Fibroblast of lung (primary cell): ENCODE measurements around the gene LIMCH1. TPM values are rescaled to one million over a fixed set of nuclear protein-coding genes. Genes with fewer than 3 reads are reported as not detected.

Source experiments
- DNase-seq, 2 donors: peaks; one replicate each; pipeline versions ENCODE4 v3.0.0 to v3.0.0-alpha.2; 2010; ENCODE audit warnings: low read depth in 2 of 2
- H2AFZ ChIP-seq: 2 replicates; pipeline ENCODE4 v1.5.1; 2012; ENCODE audit warnings: low read length, control low read depth, inconsistent platforms
- H3K27ac ChIP-seq: 2 replicates; pipeline ENCODE4 v1.5.1; 2011; ENCODE audit warnings: low read length, control low read depth; ENCODE audit not compliant: insufficient read depth
- H3K27me3 ChIP-seq: 2 replicates; pipeline ENCODE4 v1.5.1; 2011; ENCODE audit warnings: mild to moderate bottlenecking, low read length; ENCODE audit not compliant: control insufficient read depth, insufficient read depth
- H3K36me3 ChIP-seq: 2 replicates; pipeline ENCODE4 v1.5.1; 2011; ENCODE audit warnings: low read length; ENCODE audit not compliant: control insufficient read depth, insufficient read depth
- H3K4me1 ChIP-seq: 2 replicates; pipeline ENCODE4 v1.5.1; 2011; ENCODE audit warnings: low read length; ENCODE audit not compliant: control insufficient read depth, insufficient read depth; ENCODE audit errors: extremely low read depth
- H3K4me2 ChIP-seq: 2 replicates; pipeline ENCODE4 v1.5.1; 2011; ENCODE audit warnings: low read length, control low read depth; ENCODE audit not compliant: insufficient read depth; ENCODE audit errors: extremely low read depth
- H3K4me3 ChIP-seq, 4 experiments: fragments of 200-600 bp in 1 of 4; sonication (generic) in 1 of 4; replicated peaks in 1 of 4; 2 replicates each; pipeline ENCODE4 v1.5.1; 2011 to 2016; ENCODE audit warnings: low read length in 4 of 4, low read depth in 3 of 4, mild to moderate bottlenecking in 3 of 4, control low read depth in 2 of 4, inconsistent platforms in 1 of 4, mixed read lengths in 1 of 4; ENCODE audit not compliant: insufficient read depth in 1 of 4; ENCODE audit errors: control extremely low read depth in 1 of 4
- H3K79me2 ChIP-seq: 2 replicates; pipeline ENCODE4 v1.5.1; 2012; ENCODE audit warnings: mild to moderate bottlenecking, low read length, inconsistent platforms; ENCODE audit not compliant: control insufficient read depth, insufficient read depth
- H3K9ac ChIP-seq: 2 replicates; pipeline ENCODE4 v1.5.1; 2011; ENCODE audit warnings: mild to moderate bottlenecking, low read length, control low read depth; ENCODE audit not compliant: insufficient read depth
- H3K9me3 ChIP-seq: 2 replicates; pipeline ENCODE4 v1.5.1; 2012; ENCODE audit warnings: low read depth, low read length; ENCODE audit not compliant: control insufficient read depth, insufficient read depth
- H4K20me1 ChIP-seq: 2 replicates; pipeline ENCODE4 v1.5.1; 2011; ENCODE audit warnings: low read length; ENCODE audit not compliant: control insufficient read depth, insufficient read depth; ENCODE audit errors: extremely low read depth
- EZH2 ChIP-seq: IDR thresholded peaks from 2 replicates; pipeline ENCODE4 v1.5.1; 2012; ENCODE audit warnings: low read length, control low read depth, mild to moderate bottlenecking; ENCODE audit errors: missing control alignments
- polyA plus RNA-seq, 2 donors: library from polyadenylated mRNA; depleted of rRNA in 1 of 2; stranded (reverse) in 1 of 2; unstranded in 1 of 2; fragments of >200 nt; gene quantifications; 2 replicates each; pipeline ENCODE4 v1.2.1, GENCODE V29; 2011 to 2012; ENCODE audit warnings: missing spikeins in 1 of 2
- total RNA-seq: library from RNA; depleted of rRNA; stranded (reverse); fragments of >200 nt; gene quantifications from 2 replicates; pipeline ENCODE4 v1.2.1, GENCODE V29; 2014
- TF ChIP-seq, protein P1 (sequence below), 2 donors: IDR thresholded peaks in 1 of 2; conservative IDR thresholded peaks in 1 of 2; 1 replicate in 1 of 2; 2 replicates in 1 of 2; pipeline ENCODE4 v1.5.1; 2011 to 2012; ENCODE audit warnings: low read length in 2 of 2, control low read depth in 1 of 2, inconsistent platforms in 1 of 2, low read depth in 1 of 2, mild to moderate bottlenecking in 1 of 2

Gene LIMCH1
- total and polyA plus RNA-seq, 2 donors (not counting 1 experiment from before 2014, with no cell fraction given): 2.8 to 4.6 TPM

DNA sequence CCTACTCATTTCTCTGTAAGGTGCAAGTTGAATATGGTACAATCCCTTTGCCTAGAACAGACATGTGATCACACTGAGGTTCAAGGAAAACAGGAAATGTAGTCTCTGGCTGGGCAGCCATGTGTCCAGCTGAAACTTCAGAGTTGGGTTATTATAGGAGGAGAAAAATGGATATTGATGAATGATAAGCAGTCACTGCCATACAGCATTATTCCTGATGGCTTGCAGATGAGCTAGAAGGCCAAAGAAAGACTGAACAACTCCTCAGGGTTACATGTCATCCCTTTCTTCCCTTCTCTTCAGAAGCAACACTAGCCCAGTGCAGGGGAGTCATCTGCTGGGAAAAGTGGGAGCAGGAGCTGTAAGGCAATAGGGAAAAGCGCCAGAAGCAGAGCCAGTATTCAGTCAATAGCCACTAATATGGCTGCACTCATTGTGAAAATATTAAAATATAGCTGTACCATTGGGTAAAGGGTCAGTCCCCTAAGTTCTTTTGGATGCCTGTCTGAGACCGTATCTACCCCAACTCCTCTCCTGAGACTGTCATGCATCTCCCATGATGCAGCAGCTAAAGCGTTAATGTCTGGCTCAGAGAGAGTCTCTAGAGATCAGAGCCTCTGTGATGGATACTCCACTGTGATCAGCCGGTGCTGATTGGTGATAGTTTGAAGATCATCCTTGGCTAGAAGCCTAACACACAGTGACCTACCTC lies 190.1 kb downstream of the LIMCH1 start:
- Histone ChIP-seq H3K27ac (no peak overlapping the region), H3K4me2 (no peak overlapping the region), H3K4me1 (no peaks in the 10 kb centered on the region), H3K27me3 (peaks cover 3% of the 10 kb centered on the region), H4K20me1 (no peaks in the 10 kb centered on the region), H3K79me2 (no peaks in the 10 kb centered on the region), H3K36me3 (no peaks in the 10 kb centered on the region), H2AFZ (no peak overlapping the region), H3K9ac (no peak overlapping the region), H3K9me3 (peaks cover 1% of the 10 kb centered on the region), H3K4me3 (no peak overlapping the region)
- TF ChIP-seq EZH2: no peak
- TF ChIP-seq, protein P1, sequence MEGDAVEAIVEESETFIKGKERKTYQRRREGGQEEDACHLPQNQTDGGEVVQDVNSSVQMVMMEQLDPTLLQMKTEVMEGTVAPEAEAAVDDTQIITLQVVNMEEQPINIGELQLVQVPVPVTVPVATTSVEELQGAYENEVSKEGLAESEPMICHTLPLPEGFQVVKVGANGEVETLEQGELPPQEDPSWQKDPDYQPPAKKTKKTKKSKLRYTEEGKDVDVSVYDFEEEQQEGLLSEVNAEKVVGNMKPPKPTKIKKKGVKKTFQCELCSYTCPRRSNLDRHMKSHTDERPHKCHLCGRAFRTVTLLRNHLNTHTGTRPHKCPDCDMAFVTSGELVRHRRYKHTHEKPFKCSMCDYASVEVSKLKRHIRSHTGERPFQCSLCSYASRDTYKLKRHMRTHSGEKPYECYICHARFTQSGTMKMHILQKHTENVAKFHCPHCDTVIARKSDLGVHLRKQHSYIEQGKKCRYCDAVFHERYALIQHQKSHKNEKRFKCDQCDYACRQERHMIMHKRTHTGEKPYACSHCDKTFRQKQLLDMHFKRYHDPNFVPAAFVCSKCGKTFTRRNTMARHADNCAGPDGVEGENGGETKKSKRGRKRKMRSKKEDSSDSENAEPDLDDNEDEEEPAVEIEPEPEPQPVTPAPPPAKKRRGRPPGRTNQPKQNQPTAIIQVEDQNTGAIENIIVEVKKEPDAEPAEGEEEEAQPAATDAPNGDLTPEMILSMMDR (conservative IDR thresholded peaks at IDR 0.05 in 1 of 2, IDR thresholded peaks at IDR 0.05 in 1 of 2; ENCODE audit: low read depth in 1 of 2, low read length in 2 of 2): no peak
- no peak for DNase-seq

DNA sequence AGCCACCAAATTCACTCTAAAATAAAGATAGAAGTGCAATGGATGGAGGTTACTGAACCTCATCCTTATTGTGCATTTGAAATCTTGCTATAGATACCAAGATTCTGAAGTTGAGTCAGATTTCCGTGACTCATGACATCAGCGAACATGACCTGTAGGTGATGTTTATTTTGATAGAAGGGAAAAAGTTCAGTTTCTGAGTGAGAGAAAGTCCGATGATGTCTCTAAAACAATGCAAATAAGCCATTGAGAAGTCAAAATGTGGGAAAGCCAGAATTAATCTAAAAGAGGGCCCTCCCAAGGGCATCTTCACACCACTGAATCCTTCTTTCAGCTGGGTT lies 190.6 kb downstream of the LIMCH1 start:
- peaks cover 3% of the 10 kb centered on the region for H3K27me3 ChIP-seq
- H3K9me3 ChIP-seq: peaks cover 1% of the 10 kb centered on the region
- H3K36me3 ChIP-seq: no peaks in the 10 kb centered on the region
- no peak overlapping the region for H2AFZ ChIP-seq
- no peak overlapping the region for H3K27ac ChIP-seq
- TF ChIP-seq, protein P1 (conservative IDR thresholded peaks at IDR 0.05 in 1 of 2, IDR thresholded peaks at IDR 0.05 in 1 of 2; ENCODE audit: low read depth in 1 of 2, low read length in 2 of 2): no peak
- no peak for TF ChIP-seq EZH2
- no peaks in the 10 kb centered on the region for H3K4me1 ChIP-seq
- H3K4me2 ChIP-seq: peak overlapping the region; percentile 15
- H3K79me2 ChIP-seq: no peaks in the 10 kb centered on the region
- H4K20me1 ChIP-seq: no peaks in the 10 kb centered on the region
- DNase-seq: peak in 1 of 2 donors; percentile 81
- no peak overlapping the region for H3K9ac ChIP-seq
- H3K4me3 ChIP-seq: no peak overlapping the region

DNA sequence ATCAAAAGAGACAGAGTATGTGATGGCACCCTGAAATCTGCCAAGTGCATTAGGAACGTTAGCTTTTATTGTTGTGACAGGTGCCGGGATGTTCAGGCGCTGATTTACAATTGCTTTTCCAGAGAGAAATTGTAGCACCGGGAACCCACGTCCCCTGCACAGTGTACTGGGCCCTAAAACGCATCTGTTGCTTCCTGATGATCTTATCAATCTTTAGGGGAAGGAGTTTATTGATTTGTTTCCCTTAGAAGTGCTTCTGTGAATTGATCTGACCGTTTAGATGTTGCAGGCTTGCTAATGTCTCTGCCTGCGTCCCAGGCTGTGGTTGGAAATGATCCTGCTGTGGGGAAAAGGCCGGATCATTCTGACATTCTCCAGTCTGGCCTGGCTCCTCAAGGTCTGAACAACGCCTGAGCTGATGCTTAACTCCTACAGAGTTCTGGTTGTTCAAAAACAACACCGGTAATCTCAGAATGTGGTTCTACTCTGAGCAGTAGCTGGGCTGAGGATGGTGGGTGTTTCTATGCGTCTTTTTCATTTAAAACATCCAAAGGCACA lies 193.7 kb downstream of the LIMCH1 start:
- peaks cover 3% of the 10 kb centered on the region for H3K27me3 ChIP-seq
- H3K4me1 ChIP-seq: no peaks in the 10 kb centered on the region
- H3K36me3 ChIP-seq: no peaks in the 10 kb centered on the region
- H3K4me3 ChIP-seq: no peak overlapping the region
- TF ChIP-seq, protein P1 (conservative IDR thresholded peaks at IDR 0.05 in 1 of 2, IDR thresholded peaks at IDR 0.05 in 1 of 2; ENCODE audit: low read depth in 1 of 2, low read length in 2 of 2): no peak
- no peak for TF ChIP-seq EZH2
- H3K27ac ChIP-seq: no peak overlapping the region
- no peaks in the 10 kb centered on the region for H3K79me2 ChIP-seq
- no peak overlapping the region for H2AFZ ChIP-seq
- DNase-seq: no peak
- no peak overlapping the region for H3K4me2 ChIP-seq
- H3K9me3 ChIP-seq: no peaks in the 10 kb centered on the region
- no peak overlapping the region for H3K9ac ChIP-seq
- H4K20me1 ChIP-seq: no peaks in the 10 kb centered on the region
